Mesendoderm (in vitro differentiated cells): ENCODE results near the gene EPGN. TPM values are rescaled to one million over a fixed set of nuclear protein-coding genes. Genes with fewer than 3 reads are reported as not detected.

Source experiments
- DNase-seq: peaks from one replicate; pipeline ENCODE4 v3.0.0; 2013
- H2AK5ac ChIP-seq: 2 replicates; pipeline ENCODE4 v1.6.1; 2013; ENCODE audit warnings: low read length, inconsistent platforms
- H2BK120ac ChIP-seq: 2 replicates; pipeline ENCODE4 v1.6.1; 2013; ENCODE audit warnings: low read depth, mild to moderate bottlenecking, low read length, moderate library complexity, mixed read lengths
- H2BK15ac ChIP-seq: replicated peaks from 2 replicates; pipeline ENCODE4 v1.6.1; 2013; ENCODE audit warnings: low read depth, mild to moderate bottlenecking, moderate library complexity
- H2BK5ac ChIP-seq: 2 replicates; pipeline ENCODE4 v1.6.1; 2013; ENCODE audit warnings: low read length, inconsistent platforms
- H3K18ac ChIP-seq: 2 replicates; pipeline ENCODE4 v1.6.1; 2013; ENCODE audit warnings: mild to moderate bottlenecking, low read length, mixed read lengths
- H3K23ac ChIP-seq: one replicate; pipeline ENCODE4 v1.6.1; 2013; ENCODE audit warnings: low read length
- H3K27ac ChIP-seq: 2 replicates; pipeline ENCODE4 v1.5.1; 2013; ENCODE audit warnings: low read depth, mild to moderate bottlenecking, inconsistent platforms, low read length, moderate library complexity
- H3K27me3 ChIP-seq: 2 replicates; pipeline ENCODE4 v1.6.1; 2013; ENCODE audit warnings: low read length, control low read depth, mild to moderate bottlenecking, inconsistent platforms; ENCODE audit not compliant: insufficient read depth, poor library complexity
- H3K36me3 ChIP-seq: 2 replicates; pipeline ENCODE4 v1.6.1; 2013; ENCODE audit warnings: low read length, inconsistent platforms; ENCODE audit not compliant: control insufficient read depth, insufficient read depth
- H3K4ac ChIP-seq: one replicate; pipeline ENCODE4 v1.6.1; 2013; ENCODE audit warnings: low read depth, mild to moderate bottlenecking, low read length, moderate library complexity
- H3K4me1 ChIP-seq: 2 replicates; pipeline ENCODE4 v1.6.1; 2013; ENCODE audit warnings: low read depth, low read length, inconsistent platforms; ENCODE audit not compliant: control insufficient read depth
- H3K4me2 ChIP-seq: 2 replicates; pipeline ENCODE4 v1.6.1; 2013; ENCODE audit warnings: low read length
- H3K4me3 ChIP-seq: 2 replicates; pipeline ENCODE4 v1.5.1; 2013; ENCODE audit warnings: mild to moderate bottlenecking, low read length
- H3K56ac ChIP-seq: one replicate; pipeline ENCODE4 v1.6.1; 2013; ENCODE audit warnings: low read length
- H3K79me1 ChIP-seq: 2 replicates; pipeline ENCODE4 v1.6.1; 2013; ENCODE audit warnings: low read length, inconsistent platforms
- H3K79me2 ChIP-seq: 2 replicates; pipeline ENCODE4 v1.6.1; 2013; ENCODE audit warnings: mild to moderate bottlenecking, low read length; ENCODE audit not compliant: control insufficient read depth, insufficient read depth
- H3K9ac ChIP-seq: 2 replicates; pipeline ENCODE4 v1.6.1; 2013; ENCODE audit warnings: low read length, inconsistent platforms
- H4K5ac ChIP-seq: one replicate; pipeline ENCODE4 v1.6.1; 2013; ENCODE audit warnings: low read length
- H4K8ac ChIP-seq: one replicate; pipeline ENCODE4 v1.6.1; 2013; ENCODE audit warnings: low read depth, mild to moderate bottlenecking, control low read depth, low read length, moderate library complexity
- WGBS: extraction: QIAGEN DNeasy Blood & Tissue Kit; methylation state at CpG from one replicate; pipeline ENCODE4 v1.1.7; 2013; ENCODE audit warnings: low lambda C conversion rate, missing lambda C conversion rate; ENCODE audit not compliant: insufficient coverage; ENCODE audit errors: extremely low coverage; 5-methylcytosine and 5-hydroxymethylcytosine counted together
- polyA plus RNA-seq, 2 experiments: library from polyadenylated mRNA; stranded (reverse); fragments of 200-250 nt; gene quantifications; one replicate each; pipeline ENCODE4 v1.2.3, GENCODE V29; 2013

Gene EPGN, protein sequence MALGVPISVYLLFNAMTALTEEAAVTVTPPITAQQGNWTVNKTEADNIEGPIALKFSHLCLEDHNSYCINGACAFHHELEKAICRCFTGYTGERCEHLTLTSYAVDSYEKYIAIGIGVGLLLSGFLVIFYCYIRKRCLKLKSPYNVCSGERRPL
- polyA plus RNA-seq (2013, experiment 1 of 2), result not detected
- not detected for polyA plus RNA-seq (2013, experiment 2 of 2)

DNA sequence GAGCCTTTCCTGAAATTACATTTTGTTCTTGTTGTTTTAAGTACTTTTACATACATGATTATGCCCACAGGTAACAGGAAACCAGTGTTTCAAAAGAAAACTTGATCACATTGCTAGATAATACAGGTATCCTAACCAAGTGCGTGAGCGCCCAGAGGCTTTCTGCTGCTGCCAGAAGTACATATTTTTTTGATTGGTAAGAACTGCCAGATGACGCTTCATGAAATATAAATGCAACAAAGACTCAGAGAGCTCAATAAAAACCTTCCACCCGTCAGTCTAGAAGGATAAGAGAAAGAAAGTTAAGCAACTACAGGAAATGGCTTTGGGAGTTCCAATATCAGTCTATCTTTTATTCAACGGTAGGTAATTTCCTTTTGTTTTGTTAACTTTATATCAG, at the start of gene EPGN:
EPGN (plus strand) TSS at position 256 of the 400 bp plus-strand sequence; CDS start at position 320, 64 bp downstream.
- Histone ChIP-seq H3K27ac (no peak within 1 kb of the TSS), H3K4ac (no peak within 1 kb of the TSS), H2BK15ac (no peak within 1 kb of the TSS), H2BK120ac (no peak within 1 kb of the TSS), H3K56ac (no peak within 1 kb of the TSS), H3K9ac (no peak within 1 kb of the TSS), H3K18ac (no peak within 1 kb of the TSS), H2AK5ac (no peak within 1 kb of the TSS), H2BK5ac (no peak within 1 kb of the TSS), H4K8ac (no peak within 1 kb of the TSS), H3K79me2 (no peaks in the 10 kb centered on the region), H3K4me1 (no peaks in the 10 kb centered on the region), H3K4me3 (no peak within 1 kb of the TSS), H3K36me3 (no peaks in the 10 kb centered on the region), H3K23ac (no peak within 1 kb of the TSS), H4K5ac (no peak within 1 kb of the TSS), H3K79me1 (no peaks in the 10 kb centered on the region), H3K27me3 (no peaks in the 10 kb centered on the region), H3K4me2 (no peak within 1 kb of the TSS)
- WGBS, result no CpG with 5 or more reads among the region's 5 CpGs
- no peak for DNase-seq

DNA sequence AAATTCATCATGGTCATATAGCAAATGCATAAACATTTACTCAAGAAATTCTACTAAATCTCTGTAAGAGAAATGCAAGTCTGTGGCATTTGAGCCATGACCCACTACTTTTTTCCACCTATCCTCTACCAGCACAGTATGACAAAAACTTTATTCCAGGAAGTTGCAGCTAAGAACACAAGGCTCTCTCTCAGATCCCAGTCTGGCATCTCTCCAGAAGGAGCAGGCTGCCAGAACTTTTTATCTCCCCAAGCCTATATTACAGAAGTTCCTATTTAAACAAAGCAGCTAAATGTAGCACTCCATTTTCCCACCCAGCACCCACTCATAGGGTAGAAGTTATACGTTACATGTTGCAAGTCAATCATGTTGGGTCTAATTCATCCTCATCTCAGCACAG, 49.3 kb upstream of the EPGN start:
- Histone ChIP-seq H3K18ac (no peak overlapping the region), H3K56ac (no peak overlapping the region), H3K79me1 (no peaks in the 10 kb centered on the region), H3K4me2 (no peak overlapping the region), H3K4ac (no peak overlapping the region), H3K27ac (no peak overlapping the region), H2BK120ac (no peak overlapping the region), H4K5ac (no peak overlapping the region), H3K79me2 (no peaks in the 10 kb centered on the region), H4K8ac (no peak overlapping the region), H2BK5ac (no peak overlapping the region), H3K23ac (no peak overlapping the region), H2AK5ac (no peak overlapping the region), H3K27me3 (no peaks in the 10 kb centered on the region), H3K9ac (no peak overlapping the region), H3K4me3 (no peak overlapping the region), H3K4me1 (no peaks in the 10 kb centered on the region), H3K36me3 (no peaks in the 10 kb centered on the region), H2BK15ac (no peak overlapping the region)
- DNase-seq, result no peak
- no CpG with 5 or more reads among the region's 1 CpG for WGBS

DNA sequence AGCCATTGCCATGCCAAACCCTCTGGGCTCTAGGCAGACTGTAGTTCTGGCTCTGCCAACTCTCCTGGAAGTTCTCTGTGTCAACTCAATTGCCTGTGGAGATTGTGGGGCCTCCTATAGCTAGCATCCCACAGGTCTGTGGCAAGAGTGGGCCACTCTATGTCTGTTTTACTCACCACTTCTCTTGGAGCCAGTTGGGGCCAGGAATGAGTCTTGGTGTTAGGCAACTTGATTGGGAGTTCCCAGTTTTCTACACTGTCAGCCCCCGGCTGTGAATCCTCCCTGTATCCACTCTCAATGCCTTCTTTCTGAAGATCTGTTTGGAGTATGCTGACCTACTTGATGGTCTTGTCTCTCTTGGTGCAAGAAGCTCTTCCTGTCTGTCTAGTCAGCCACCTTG, 48.2 kb upstream of the EPGN start:
- no peak overlapping the region for H3K27ac ChIP-seq
- no peak overlapping the region for H4K8ac ChIP-seq
- H3K4me3 ChIP-seq, result no peak overlapping the region
- H2BK5ac ChIP-seq, result no peak overlapping the region
- no peak overlapping the region for H3K9ac ChIP-seq
- no peak overlapping the region for H3K4ac ChIP-seq
- H3K79me1 ChIP-seq, result no peaks in the 10 kb centered on the region
- no peak overlapping the region for H2AK5ac ChIP-seq
- no peak overlapping the region for H2BK15ac ChIP-seq
- no peak overlapping the region for H2BK120ac ChIP-seq
- H3K27me3 ChIP-seq, result no peaks in the 10 kb centered on the region
- no peak overlapping the region for H3K23ac ChIP-seq
- H4K5ac ChIP-seq, result no peak overlapping the region
- H3K56ac ChIP-seq, result no peak overlapping the region
- no peaks in the 10 kb centered on the region for H3K79me2 ChIP-seq
- no peak for DNase-seq
- no CpG with 5 or more reads among the region's 1 CpG for WGBS
- H3K4me2 ChIP-seq, result no peak overlapping the region
- no peaks in the 10 kb centered on the region for H3K4me1 ChIP-seq
- no peaks in the 10 kb centered on the region for H3K36me3 ChIP-seq
- H3K18ac ChIP-seq, result no peak overlapping the region

DNA sequence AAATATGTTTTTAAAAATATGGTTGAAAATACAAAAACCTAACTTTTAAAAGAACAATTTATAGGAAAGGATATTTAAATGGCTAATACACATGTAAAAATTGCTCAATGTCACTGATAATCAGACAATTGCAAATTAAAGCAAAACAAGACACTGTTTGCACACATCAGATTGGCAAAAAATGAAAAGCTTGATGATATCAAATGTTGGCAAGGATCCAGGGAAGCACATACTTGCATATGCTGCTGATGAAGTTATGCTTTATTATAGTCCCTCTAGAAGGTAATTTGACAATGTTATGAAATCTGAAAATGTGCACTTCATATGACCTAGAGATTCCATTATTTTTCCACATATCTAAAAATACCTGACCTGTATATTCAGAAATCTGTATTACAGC, 45.7 kb upstream of the EPGN start:
- no peak overlapping the region for H4K5ac ChIP-seq
- H3K4me2 ChIP-seq, result no peak overlapping the region
- no peaks in the 10 kb centered on the region for H3K27me3 ChIP-seq
- H3K79me1 ChIP-seq, result no peaks in the 10 kb centered on the region
- no peak overlapping the region for H3K23ac ChIP-seq
- no peak overlapping the region for H3K18ac ChIP-seq
- H3K4me1 ChIP-seq, result no peaks in the 10 kb centered on the region
- no peak for DNase-seq
- no peak overlapping the region for H2BK5ac ChIP-seq
- no peak overlapping the region for H3K56ac ChIP-seq
- H3K79me2 ChIP-seq, result no peaks in the 10 kb centered on the region
- H3K36me3 ChIP-seq, result no peaks in the 10 kb centered on the region
- no peak overlapping the region for H2AK5ac ChIP-seq
- H2BK120ac ChIP-seq, result no peak overlapping the region
- H3K9ac ChIP-seq, result no peak overlapping the region
- no peak overlapping the region for H3K4me3 ChIP-seq
- no peak overlapping the region for H2BK15ac ChIP-seq
- H3K27ac ChIP-seq, result no peak overlapping the region
- no peak overlapping the region for H4K8ac ChIP-seq
- no peak overlapping the region for H3K4ac ChIP-seq

DNA sequence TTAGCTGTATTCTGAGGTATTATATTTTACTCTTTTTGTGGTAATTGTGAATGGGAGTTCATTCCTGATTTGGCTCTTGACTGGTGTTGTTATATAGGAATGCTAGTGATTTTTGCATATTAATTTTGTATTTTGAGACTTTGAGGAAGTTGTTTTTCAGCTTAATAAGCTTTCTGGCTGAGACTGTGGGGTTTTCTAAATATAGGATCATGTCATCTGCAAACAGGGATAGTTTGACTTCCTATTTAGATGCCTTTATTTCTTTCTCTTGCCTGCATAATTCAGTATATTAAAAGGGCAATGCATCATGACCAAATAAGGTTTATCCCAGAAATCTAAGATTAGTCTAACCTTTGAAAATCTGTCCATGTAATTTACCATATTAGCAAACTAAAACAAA, 44.7 kb upstream of the EPGN start:
- no peak overlapping the region for H3K27ac ChIP-seq
- H3K36me3 ChIP-seq, result no peaks in the 10 kb centered on the region
- no peaks in the 10 kb centered on the region for H3K79me1 ChIP-seq
- H2BK120ac ChIP-seq, result no peak overlapping the region
- H2AK5ac ChIP-seq, result no peak overlapping the region
- H4K5ac ChIP-seq, result no peak overlapping the region
- H3K4me3 ChIP-seq, result no peak overlapping the region
- no peak overlapping the region for H4K8ac ChIP-seq
- no peaks in the 10 kb centered on the region for H3K4me1 ChIP-seq
- no peak overlapping the region for H3K18ac ChIP-seq
- no peak overlapping the region for H3K56ac ChIP-seq
- no peak overlapping the region for H3K9ac ChIP-seq
- no peak for DNase-seq
- no peaks in the 10 kb centered on the region for H3K79me2 ChIP-seq
- no peak overlapping the region for H3K4ac ChIP-seq
- H3K23ac ChIP-seq, result no peak overlapping the region
- H2BK15ac ChIP-seq, result no peak overlapping the region
- H3K27me3 ChIP-seq, result no peaks in the 10 kb centered on the region
- H3K4me2 ChIP-seq, result no peak overlapping the region
- no peak overlapping the region for H2BK5ac ChIP-seq

DNA sequence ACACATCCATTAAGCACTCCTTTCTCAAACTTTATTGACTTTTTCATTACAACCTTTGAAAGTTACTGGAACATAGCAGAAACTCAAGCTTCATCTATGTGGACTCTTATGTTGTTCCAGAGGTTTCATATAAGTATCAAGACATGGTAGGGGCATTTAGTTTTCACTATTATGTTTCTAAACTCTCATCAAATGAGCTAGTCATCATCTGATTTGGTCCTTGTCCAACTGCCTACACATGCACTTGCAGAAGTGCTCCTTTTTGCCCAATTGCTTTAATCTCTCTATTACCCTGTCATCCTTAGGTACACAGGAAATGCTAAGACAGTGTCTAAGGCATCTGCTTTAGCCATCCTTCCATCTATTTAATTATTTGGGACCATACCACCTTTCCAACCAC, 42.2 kb upstream of the EPGN start:
- no peaks in the 10 kb centered on the region for H3K79me1 ChIP-seq
- no peak overlapping the region for H3K4ac ChIP-seq
- no peak overlapping the region for H3K23ac ChIP-seq
- H3K18ac ChIP-seq, result no peak overlapping the region
- H3K79me2 ChIP-seq, result no peaks in the 10 kb centered on the region
- H2BK15ac ChIP-seq, result no peak overlapping the region
- no peak overlapping the region for H4K5ac ChIP-seq
- no peak overlapping the region for H3K56ac ChIP-seq
- no peak overlapping the region for H2BK120ac ChIP-seq
- no peak overlapping the region for H3K9ac ChIP-seq
- H3K27ac ChIP-seq, result no peak overlapping the region
- H4K8ac ChIP-seq, result no peak overlapping the region
- H3K4me3 ChIP-seq, result no peak overlapping the region
- H3K36me3 ChIP-seq, result no peaks in the 10 kb centered on the region
- no peak overlapping the region for H3K4me2 ChIP-seq
- no peak for DNase-seq
- no peaks in the 10 kb centered on the region for H3K27me3 ChIP-seq
- no peak overlapping the region for H2AK5ac ChIP-seq
- H3K4me1 ChIP-seq, result no peaks in the 10 kb centered on the region
- H2BK5ac ChIP-seq, result no peak overlapping the region
